GM12874 (cell line): ENCODE results near the gene TMTC1.

Experiments used
- CTCF ChIP-seq: IDR thresholded peaks from 2 replicates; pipeline ENCODE4 v1.5.1; 2011; ENCODE audit warnings: low read depth, mild to moderate bottlenecking, control low read depth, low read length, moderate library complexity; ENCODE audit not compliant: insufficient read depth

The TMTC1 gene

DNA sequence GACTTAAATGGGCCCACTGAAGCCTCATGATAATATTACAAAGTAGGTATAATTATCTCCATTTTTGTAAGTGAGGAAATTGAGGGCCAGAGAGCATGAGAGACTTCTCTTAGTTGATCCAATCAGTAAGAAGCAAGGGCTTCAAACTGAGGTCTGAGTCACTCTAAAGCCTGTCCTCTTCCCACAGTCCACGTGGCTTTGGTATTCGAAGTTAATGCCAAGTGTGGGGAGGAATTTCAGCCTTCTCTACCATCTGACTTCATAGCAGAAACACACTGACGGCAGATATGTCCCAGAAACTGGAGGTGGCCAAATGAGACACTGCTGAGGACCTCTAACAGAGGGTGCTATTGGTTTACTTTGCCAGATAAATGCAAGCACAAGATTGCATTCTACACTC, 171.8 kb downstream of the TMTC1 start:
- no peak for TF ChIP-seq CTCF

GRCh38 chr12:29610473-29611170, 173.1 kb downstream of the TMTC1 start:
- TF ChIP-seq CTCF: no peak

- TF ChIP-seq CTCF: no peak
Measured at GRCh38 chr12:29609431-29610215, 174.1 kb downstream of the TMTC1 start.

DNA sequence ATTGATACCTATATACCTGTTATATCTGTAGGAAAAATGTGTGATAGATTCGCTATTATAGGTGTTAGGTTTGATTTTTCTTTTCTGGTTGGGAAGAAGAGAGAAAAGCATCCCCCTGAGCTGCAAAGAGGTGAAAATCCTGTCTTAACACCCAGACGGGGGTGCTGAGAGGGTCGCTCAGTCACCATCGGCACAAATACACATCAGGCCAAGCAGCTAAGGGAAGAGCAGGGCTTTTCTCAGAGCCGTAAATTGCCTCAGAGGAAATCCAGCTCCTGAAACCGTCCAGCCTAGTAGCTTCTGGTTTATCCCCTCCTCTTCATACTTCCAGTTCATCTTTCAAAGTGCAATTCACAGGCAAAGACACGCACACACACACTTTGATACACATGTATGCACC, 175.2 kb downstream of the TMTC1 start:
- no peak for TF ChIP-seq CTCF

- TF ChIP-seq CTCF: no peak
Measured at GRCh38 chr12:29599381-29599780, 184.4 kb downstream of the TMTC1 start.

- TF ChIP-seq CTCF: no peak
Measured at GRCh38 chr12:29595071-29595755, 188.5 kb downstream of the TMTC1 start.

GRCh38 chr12:29593001-29593400, 190.7 kb downstream of the TMTC1 start:
- no peak for TF ChIP-seq CTCF
